Natural killer cell (primary cell): ENCODE data around the gene AGBL5. TPM values are rescaled to one million over a fixed set of nuclear protein-coding genes. Genes with fewer than 3 reads are reported as not detected.
"Not testable (repeated sequence)": the region's sequence is repeated elsewhere in the genome, so short reads cannot be mapped to it uniquely, and the experiment has no call there.

Experiments used
- ATAC-seq, 3 donors: fragments of 150-1000 bp in 2 of 3; fragments of 200-7000 bp in 1 of 3; cut with Tn5 transposase; 1 replicate in 1 of 3; 2 replicates in 2 of 3; pipeline ENCODE4 v1.10.0; 2021; ENCODE audit warnings: mild to moderate bottlenecking in 2 of 3, moderate library complexity in 2 of 3
- DNase-seq, 2 donors: peaks; one replicate each; pipeline versions ENCODE4 v3.0.0 to v3.0.0-alpha.2; 2013 to 2021; ENCODE audit warnings: mixed read lengths in 1 of 2
- H3K27ac ChIP-seq: one replicate; pipeline ENCODE4 v1.5.1; 2013; ENCODE audit warnings: mild to moderate bottlenecking, low read length
- H3K27me3 ChIP-seq: one replicate; pipeline ENCODE4 v1.6.1; 2013; ENCODE audit warnings: low read length; ENCODE audit not compliant: control insufficient read depth, insufficient read depth
- H3K36me3 ChIP-seq: one replicate; pipeline ENCODE4 v1.6.1; 2013; ENCODE audit warnings: low read length; ENCODE audit not compliant: control insufficient read depth, insufficient read depth
- H3K4me1 ChIP-seq: one replicate; pipeline ENCODE4 v1.6.1; 2013; ENCODE audit warnings: low read length; ENCODE audit not compliant: control insufficient read depth, insufficient read depth
- H3K4me3 ChIP-seq: one replicate; pipeline ENCODE4 v1.5.1; 2013; ENCODE audit warnings: low read length
- H3K9me3 ChIP-seq: one replicate; pipeline ENCODE4 v1.6.1; 2013; ENCODE audit warnings: low read length; ENCODE audit not compliant: control insufficient read depth, insufficient read depth
- H3K27ac Mint-ChIP-seq, 2 donors: one replicate each; pipeline ENCODE4 v1.8.0; 2022; ENCODE audit warnings: mild to moderate bottlenecking in 2 of 2, mixed read lengths in 2 of 2, moderate library complexity in 1 of 2
- H3K27me3 Mint-ChIP-seq, 2 donors: one replicate each; pipeline ENCODE4 v1.8.0; 2022; ENCODE audit warnings: low read depth in 2 of 2, mixed read lengths in 2 of 2
- H3K36me3 Mint-ChIP-seq: one replicate; pipeline ENCODE4 v1.8.0; 2022; ENCODE audit warnings: mixed read lengths
- H3K4me1 Mint-ChIP-seq, 2 donors: one replicate each; pipeline ENCODE4 v1.8.0; 2022; ENCODE audit warnings: mixed read lengths in 2 of 2
- H3K4me3 Mint-ChIP-seq: one replicate; pipeline ENCODE4 v1.8.0; 2022; ENCODE audit warnings: mild to moderate bottlenecking, moderate library complexity, mixed read lengths
- H3K9me3 Mint-ChIP-seq, 2 donors: one replicate each; pipeline ENCODE4 v1.8.0; 2022; ENCODE audit warnings: mixed read lengths in 2 of 2
- CTCF ChIP-seq: fragments of 200-600 bp; IDR thresholded peaks from one replicate; pipeline ENCODE4 v1.8.0; 2022; ENCODE audit warnings: antibody characterized with exemption
- WGBS: methylation state at CpG from one replicate; pipeline ENCODE4 v1.1.7; 2013; ENCODE audit warnings: missing lambda C conversion rate; ENCODE audit not compliant: insufficient coverage; 5-methylcytosine and 5-hydroxymethylcytosine counted together
- intact Hi-C: fragments of 100-400 bp; cut with micrococcal nuclease; formaldehyde crosslinking; loops from one replicate; pipeline ENCODE4 v1.14.2; 2022
- total RNA-seq, 4 donors: library from RNA; stranded (reverse); fragments of 120-200 nt in 1 of 4; gene quantifications; one replicate each; pipeline versions ENCODE4 v1.2.3 to v1.2.4, GENCODE V29; 2013 to 2022

The AGBL5 gene
- total RNA-seq, 3 donors from 2014 or later (not counting 1 experiment from before 2014, with no cell fraction given) = 10.0 to 12.0 (median 10.8) TPM

GRCh38 chr2:27102329-27102728 lies 50.9 kb downstream of the AGBL5 start:
- no peak overlapping the region for H3K27ac Mint-ChIP-seq
- H3K4me3 Mint-ChIP-seq = no peak overlapping the region
- Histone ChIP-seq H3K4me3 (no peak overlapping the region), H3K27me3 (no peaks in the 10 kb centered on the region), H3K4me1 (no peaks in the 10 kb centered on the region), H3K9me3 (no peaks in the 10 kb centered on the region), H3K27ac (no peak overlapping the region), H3K36me3 (no peaks in the 10 kb centered on the region)
- H3K27me3 Mint-ChIP-seq = peaks cover 0 to 2% of the 10 kb centered on the region in 2 donors
- DNase-seq (no peak), ATAC-seq (no peak)
- no peaks in the 10 kb centered on the region for H3K36me3 Mint-ChIP-seq
- no peak for TF ChIP-seq CTCF
- WGBS = 87% methylated on average over 5 of the region's 5 CpGs
- no peaks in the 10 kb centered on the region for H3K9me3 Mint-ChIP-seq
- intact Hi-C loops = loop anchor here (1.0 kb wide), 1 partner anchor 178 kb away; no protein-coding TSS in a partner anchor
- no peaks in the 10 kb centered on the region for H3K4me1 Mint-ChIP-seq

- no peaks in the 10 kb centered on the region for H3K27me3 ChIP-seq
- Mint-ChIP-seq H3K9me3 (no peaks in the 10 kb centered on the region), H3K27ac (no peak overlapping the region), H3K4me1 (no peaks in the 10 kb centered on the region), H3K27me3 (peaks cover 0 to 7% of the 10 kb centered on the region in 2 donors), H3K4me3 (no peak overlapping the region), H3K36me3 (no peaks in the 10 kb centered on the region)
- no peak for DNase-seq
- no peaks in the 10 kb centered on the region for H3K4me1 ChIP-seq
- no peak overlapping the region for H3K27ac ChIP-seq
- no peak overlapping the region for H3K4me3 ChIP-seq
- no peak for TF ChIP-seq CTCF
- intact Hi-C loops = no loop called here
- WGBS = 79% methylated on average over 3 of the region's 3 CpGs
- no peaks in the 10 kb centered on the region for H3K36me3 ChIP-seq
- H3K9me3 ChIP-seq = no peaks in the 10 kb centered on the region
- ATAC-seq = no peak
Measured at GRCh38 chr2:27105981-27106380, 54.5 kb downstream of the AGBL5 start.

- intact Hi-C loops = no loop called here
- DNase-seq = no peak
- Mint-ChIP-seq H3K27ac (no peak overlapping the region), H3K27me3 (peaks cover 0 to 9% of the 10 kb centered on the region in 2 donors), H3K36me3 (no peaks in the 10 kb centered on the region), H3K9me3 (no peaks in the 10 kb centered on the region), H3K4me3 (no peak overlapping the region), H3K4me1 (no peaks in the 10 kb centered on the region)
- no peak for ATAC-seq
- no peak overlapping the region for H3K4me3 ChIP-seq
- H3K27me3 ChIP-seq = no peaks in the 10 kb centered on the region
- H3K27ac ChIP-seq = no peak overlapping the region
- no peak for TF ChIP-seq CTCF
- 80% methylated on average over 1 of the region's 2 CpGs for WGBS
- no peaks in the 10 kb centered on the region for H3K9me3 ChIP-seq
- no peaks in the 10 kb centered on the region for H3K36me3 ChIP-seq
- H3K4me1 ChIP-seq = no peaks in the 10 kb centered on the region
Measured at GRCh38 chr2:27108221-27108620, 56.8 kb downstream of the AGBL5 start.

GRCh38 chr2:27109083-27109482 lies 57.6 kb downstream of the AGBL5 start:
- no peak overlapping the region for H3K27ac ChIP-seq
- 97% methylated on average over 3 of the region's 3 CpGs for WGBS
- no peaks in the 10 kb centered on the region for H3K9me3 ChIP-seq
- intact Hi-C loops = no loop called here
- no peak for ATAC-seq
- no peak overlapping the region for H3K4me3 ChIP-seq
- Mint-ChIP-seq H3K27me3 (peaks cover 0 to 9% of the 10 kb centered on the region in 2 donors), H3K4me1 (no peaks in the 10 kb centered on the region), H3K9me3 (no peaks in the 10 kb centered on the region), H3K4me3 (no peak overlapping the region), H3K27ac (no peak overlapping the region), H3K36me3 (no peaks in the 10 kb centered on the region)
- H3K4me1 ChIP-seq = no peaks in the 10 kb centered on the region
- no peaks in the 10 kb centered on the region for H3K27me3 ChIP-seq
- DNase-seq = no peak
- no peaks in the 10 kb centered on the region for H3K36me3 ChIP-seq
- no peak for TF ChIP-seq CTCF

GRCh38 chr2:27110603-27111352 lies 59.3 kb downstream of the AGBL5 start:
- intact Hi-C loops, H3K27ac Mint-ChIP-seq, H3K4me3 ChIP-seq, H3K36me3 ChIP-seq, H3K27ac ChIP-seq, H3K4me1 Mint-ChIP-seq, H3K4me3 Mint-ChIP-seq, H3K27me3 ChIP-seq, DNase-seq, ATAC-seq, H3K4me1 ChIP-seq, H3K36me3 Mint-ChIP-seq, H3K9me3 ChIP-seq, H3K9me3 Mint-ChIP-seq: not testable (repeated sequence)
- WGBS = 90% methylated on average over 23 of the region's 24 CpGs
- peaks cover 0 to 10% of the 10 kb centered on the region in 2 donors for H3K27me3 Mint-ChIP-seq
